Brain microvascular endothelial cell (primary cell): ENCODE results near the gene CIAO3.

ENCODE experiments used
- DNase-seq: peaks from one replicate; pipeline ENCODE4 v3.0.0-alpha.2; 2020
- H3K27ac ChIP-seq: fragments of 250-450 bp; sonication (Bioruptor Pico); 2 replicates; pipeline ENCODE4 v1.5.1; 2020; ENCODE audit warnings: mild to moderate bottlenecking, moderate library complexity
- H3K27me3 ChIP-seq: fragments of 250-450 bp; sonication (Bioruptor Pico); replicated peaks from 2 replicates; pipeline ENCODE4 v1.5.1; 2020; ENCODE audit warnings: mild to moderate bottlenecking
- H3K36me3 ChIP-seq: fragments of 250-450 bp; sonication (Bioruptor Pico); replicated peaks from 2 replicates; pipeline ENCODE4 v1.5.1; 2020; ENCODE audit warnings: mild to moderate bottlenecking
- H3K4me3 ChIP-seq: 2 replicates; pipeline ENCODE4 v1.5.1; 2011; ENCODE audit warnings: low read depth, mild to moderate bottlenecking, control low read depth, low read length, moderate library complexity
- in situ Hi-C: cut with HindIII; loops from 2 replicates; pipeline ENCODE4 v1.10.0; 2017; ENCODE audit warnings: low sequenced_read_pairs, low pct_ligation_motif_present
- TF ChIP-seq, protein P1 (sequence below): IDR thresholded peaks from 2 replicates; pipeline ENCODE4 v1.5.1; 2011; ENCODE audit warnings: low read depth, mild to moderate bottlenecking, moderate library complexity, low read length, control low read depth, inconsistent platforms; ENCODE audit errors: missing control alignments

Gene CIAO3

DNA sequence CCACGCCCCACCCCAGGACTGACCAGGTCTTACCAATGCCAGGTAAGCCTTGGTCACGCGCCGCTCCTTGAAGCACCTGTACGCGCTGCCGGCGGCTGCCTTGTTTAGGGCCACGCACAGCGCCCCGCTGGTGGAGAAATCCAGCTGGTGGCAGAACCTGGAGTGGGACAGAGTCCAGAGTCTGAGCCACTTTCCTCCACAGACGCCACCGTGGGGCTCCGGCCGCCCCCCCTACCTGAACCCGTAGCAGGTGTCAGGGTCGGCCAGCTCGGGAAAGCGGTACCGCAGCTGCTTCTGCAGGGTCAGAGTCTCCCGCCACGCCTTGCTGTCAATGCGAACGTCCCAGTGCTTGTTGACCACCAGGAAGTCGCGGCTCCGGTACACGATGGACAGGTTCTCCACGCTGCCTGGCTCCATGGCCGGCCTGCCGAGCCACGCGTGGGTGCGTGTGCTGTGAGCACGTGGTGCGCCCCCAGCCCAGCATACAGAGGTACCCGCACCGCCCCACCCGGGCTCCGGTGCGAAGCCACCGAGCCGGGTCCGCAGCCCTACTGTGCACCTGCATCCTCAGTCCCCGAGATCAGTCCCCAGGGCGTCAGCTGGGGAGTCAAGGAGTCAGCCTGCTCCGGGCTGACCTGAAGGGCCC is 46.6 kb upstream of the CIAO3 start:
- no peaks in the 10 kb centered on the region for H3K27me3 ChIP-seq
- peaks cover 16% of the 10 kb centered on the region for H3K36me3 ChIP-seq
- H3K27ac ChIP-seq, result no peak overlapping the region
- TF ChIP-seq, protein P1, sequence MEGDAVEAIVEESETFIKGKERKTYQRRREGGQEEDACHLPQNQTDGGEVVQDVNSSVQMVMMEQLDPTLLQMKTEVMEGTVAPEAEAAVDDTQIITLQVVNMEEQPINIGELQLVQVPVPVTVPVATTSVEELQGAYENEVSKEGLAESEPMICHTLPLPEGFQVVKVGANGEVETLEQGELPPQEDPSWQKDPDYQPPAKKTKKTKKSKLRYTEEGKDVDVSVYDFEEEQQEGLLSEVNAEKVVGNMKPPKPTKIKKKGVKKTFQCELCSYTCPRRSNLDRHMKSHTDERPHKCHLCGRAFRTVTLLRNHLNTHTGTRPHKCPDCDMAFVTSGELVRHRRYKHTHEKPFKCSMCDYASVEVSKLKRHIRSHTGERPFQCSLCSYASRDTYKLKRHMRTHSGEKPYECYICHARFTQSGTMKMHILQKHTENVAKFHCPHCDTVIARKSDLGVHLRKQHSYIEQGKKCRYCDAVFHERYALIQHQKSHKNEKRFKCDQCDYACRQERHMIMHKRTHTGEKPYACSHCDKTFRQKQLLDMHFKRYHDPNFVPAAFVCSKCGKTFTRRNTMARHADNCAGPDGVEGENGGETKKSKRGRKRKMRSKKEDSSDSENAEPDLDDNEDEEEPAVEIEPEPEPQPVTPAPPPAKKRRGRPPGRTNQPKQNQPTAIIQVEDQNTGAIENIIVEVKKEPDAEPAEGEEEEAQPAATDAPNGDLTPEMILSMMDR, result no peak
- no peak for DNase-seq
- in situ Hi-C loops, result no loop called here
- peak overlapping the region; percentile 89 for H3K4me3 ChIP-seq

DNA sequence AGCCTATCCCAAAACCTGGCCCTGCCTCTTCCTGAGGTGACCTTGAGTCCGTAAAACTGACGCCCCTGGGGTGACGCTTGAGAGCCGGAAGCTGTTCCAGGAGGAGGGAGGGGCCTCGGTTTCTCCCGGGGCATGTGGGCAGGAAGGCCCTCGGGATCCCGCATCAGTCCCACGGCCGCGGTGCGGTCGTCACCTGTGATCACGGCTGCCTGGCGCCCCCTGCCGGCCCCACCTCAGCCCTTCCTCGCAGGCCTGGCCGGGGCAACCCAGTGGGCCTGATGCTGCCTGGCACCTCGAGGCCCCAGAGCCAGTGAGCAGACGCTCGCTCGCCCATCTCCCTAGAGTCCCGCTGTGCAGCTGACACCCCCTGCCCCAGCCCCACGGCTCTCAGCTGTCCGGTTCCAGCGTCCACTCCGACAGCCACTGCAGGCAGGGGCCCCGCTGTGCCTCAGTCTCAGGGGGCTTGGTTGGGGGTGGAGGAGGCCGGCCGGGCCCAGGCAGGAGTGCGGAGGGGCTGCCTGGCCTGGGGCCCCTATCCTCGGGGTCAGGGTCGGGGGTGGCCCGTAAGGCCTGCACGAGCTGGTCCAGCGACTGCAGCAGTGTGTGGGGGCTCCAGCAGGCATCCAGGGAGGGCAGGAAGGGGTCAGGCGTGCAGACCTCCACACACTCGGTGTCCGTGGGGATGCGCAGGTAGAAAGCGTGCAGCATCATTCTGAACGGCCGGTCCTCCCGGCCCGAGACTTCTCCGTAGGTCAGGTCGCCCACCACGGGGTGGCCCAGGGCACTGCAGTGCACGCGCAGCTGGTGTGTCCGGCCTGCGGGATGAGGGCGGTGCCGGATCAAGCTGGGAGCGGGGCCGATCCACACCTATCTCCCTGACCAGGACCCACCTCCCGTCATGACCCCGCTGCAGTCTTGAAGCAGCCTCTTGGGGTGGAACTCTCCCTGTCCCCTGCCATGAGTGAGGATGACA is 45.1 kb upstream of the CIAO3 start:
- in situ Hi-C loops, result no loop called here
- H3K27me3 ChIP-seq, result no peaks in the 10 kb centered on the region

DNA sequence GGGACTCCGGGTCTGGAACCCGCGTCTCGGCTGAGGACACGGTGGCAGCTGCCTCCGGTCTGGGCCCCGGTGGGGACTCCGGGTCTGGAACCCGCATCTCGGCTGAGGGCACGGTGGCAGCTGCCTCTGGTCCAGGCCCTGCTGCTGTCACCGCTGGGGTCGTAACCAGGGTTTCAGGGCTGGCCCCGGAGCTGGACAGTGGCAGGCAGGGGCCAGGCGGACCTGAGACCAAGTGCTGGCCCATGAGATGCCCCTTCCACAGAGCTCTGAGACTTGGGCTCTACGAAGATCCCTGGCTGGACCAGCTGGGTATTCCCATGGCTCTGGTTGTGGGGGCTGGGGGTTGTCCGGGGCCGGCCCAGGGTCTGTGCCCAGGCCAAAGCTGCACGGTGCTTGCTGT is 43.6 kb upstream of the CIAO3 start:
- in situ Hi-C loops, result no loop called here
- Histone ChIP-seq H3K36me3 (peaks cover 16% of the 10 kb centered on the region), H3K27ac (no peak overlapping the region), H3K27me3 (no peaks in the 10 kb centered on the region), H3K4me3 (no peak overlapping the region)
- TF ChIP-seq, protein P1, result no peak
- no peak for DNase-seq

More for the DNA sequence above, 45.1 kb upstream of the CIAO3 start:
- peak; percentile 27 for DNase-seq
- H3K4me3 ChIP-seq, result no peak overlapping the region
- TF ChIP-seq, protein P1, result peak; percentile 76
- no peak overlapping the region for H3K27ac ChIP-seq
- H3K36me3 ChIP-seq, result peaks cover 16% of the 10 kb centered on the region

DNA sequence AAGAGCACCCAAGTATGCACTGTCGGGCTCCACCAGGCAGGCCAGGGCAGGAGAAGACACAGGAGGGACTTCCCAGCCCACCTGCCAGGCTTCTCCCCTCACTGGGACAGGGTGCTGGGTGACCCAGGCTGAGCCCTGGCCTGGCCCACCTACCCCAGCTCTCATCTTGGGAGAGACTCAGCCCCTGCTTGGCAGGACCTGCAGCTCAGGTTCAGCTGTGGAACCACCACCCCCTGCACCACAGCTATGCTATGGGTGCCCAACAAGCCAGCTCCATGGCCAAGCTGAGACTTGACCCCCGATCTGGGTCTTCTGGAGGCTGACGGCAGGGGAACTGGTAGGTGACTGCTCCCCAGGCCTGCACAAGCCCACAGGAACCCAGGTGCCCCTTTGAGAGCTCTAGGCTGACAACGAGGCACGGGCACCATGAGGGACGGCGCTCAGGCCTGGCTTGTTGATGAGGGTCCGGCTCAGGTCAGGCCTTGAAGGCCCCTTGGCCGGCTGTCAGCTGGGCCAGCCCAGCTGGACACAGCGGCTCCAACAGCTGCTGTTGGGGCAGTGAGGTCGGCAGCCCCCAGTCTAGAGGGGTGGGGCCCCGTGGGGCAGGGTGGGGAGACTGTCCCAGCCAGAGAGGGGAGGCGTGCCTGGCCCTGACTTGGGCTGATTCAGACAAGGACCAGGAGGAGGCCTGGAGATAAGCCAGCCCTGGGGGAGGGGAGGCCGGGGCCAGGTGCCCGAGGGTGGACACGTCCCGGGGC is 42.8 kb upstream of the CIAO3 start:
- DNase-seq, result no peak
- in situ Hi-C loops, result no loop called here
- TF ChIP-seq, protein P1, result no peak
- Histone ChIP-seq H3K36me3 (peaks cover 16% of the 10 kb centered on the region), H3K27ac (no peak overlapping the region), H3K27me3 (no peaks in the 10 kb centered on the region), H3K4me3 (no peak overlapping the region)

DNA sequence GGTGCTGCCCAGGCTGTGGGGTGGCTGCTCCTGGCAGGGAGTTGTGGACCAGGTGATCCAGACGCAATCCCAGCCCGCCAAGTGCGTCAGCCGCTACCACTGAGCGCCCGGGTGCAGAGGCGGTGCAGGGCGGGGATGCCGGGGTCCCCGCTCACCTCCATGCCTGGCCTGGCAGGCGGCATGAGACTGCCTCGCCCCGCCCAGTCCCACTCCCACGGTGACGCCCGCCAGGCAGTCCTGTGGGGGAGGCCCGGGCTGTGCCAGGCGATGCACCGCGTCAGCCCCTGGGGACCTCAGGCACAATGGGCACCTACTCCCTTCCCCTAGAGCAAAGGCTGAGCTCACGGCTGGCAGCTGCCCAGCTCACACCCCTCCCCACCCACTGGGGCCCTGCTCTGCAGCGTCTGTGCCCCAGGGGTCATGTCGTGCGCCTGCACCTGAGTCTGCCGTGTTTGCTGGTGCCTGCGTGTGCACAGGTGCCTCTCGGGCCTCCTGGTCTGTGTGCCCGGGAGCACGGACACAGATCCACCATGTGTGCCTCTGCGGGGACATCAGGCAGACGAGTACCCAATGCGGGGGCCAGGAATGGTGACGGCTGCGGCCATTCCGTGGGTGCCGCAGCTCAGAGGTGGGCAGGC is 42.1 kb upstream of the CIAO3 start:
- TF ChIP-seq, protein P1, result no peak
- no peak for DNase-seq
- peaks cover 14% of the 10 kb centered on the region for H3K36me3 ChIP-seq
- in situ Hi-C loops, result no loop called here
- no peak overlapping the region for H3K27ac ChIP-seq
- H3K27me3 ChIP-seq, result no peaks in the 10 kb centered on the region
- no peak overlapping the region for H3K4me3 ChIP-seq
